Ovary (tissue), 10 donors: Measurements from ENCODE around the gene CROCC. TPM values are rescaled to one million over a fixed set of nuclear protein-coding genes. Genes with fewer than 3 reads are reported as not detected.
A peak's percentile ranks its signal among the peaks of the same experiment; 100 is the strongest.
"Not testable (repeated sequence)": the region's sequence is repeated elsewhere in the genome, so short reads cannot be mapped to it uniquely, and the experiment has no call there.

Experiments used
- DNase-seq, 5 donors: peaks; one replicate each; pipeline ENCODE4 v3.0.0-alpha.2; 2019 to 2020
- H3K27ac ChIP-seq, 2 donors: fragments of 200-600 bp; one replicate each; pipeline versions ENCODE4 v1.5.1 to v1.8.0; 2019 to 2022
- H3K27me3 ChIP-seq: fragments of 200-600 bp; one replicate; pipeline ENCODE4 v1.8.0; 2022
- H3K36me3 ChIP-seq: fragments of 200-600 bp; sonication (generic); one replicate; pipeline ENCODE4 v1.5.1; 2019
- H3K4me1 ChIP-seq: one replicate; pipeline ENCODE4 v1.8.1; 2013; ENCODE audit warnings: mild to moderate bottlenecking, moderate library complexity; ENCODE audit not compliant: insufficient read depth
- H3K4me3 ChIP-seq: fragments of 200-600 bp; sonication (generic); one replicate; pipeline ENCODE4 v1.5.1; 2017
- H3K9me3 ChIP-seq, 2 donors: fragments of 200-600 bp in 1 of 2; sonication (generic) in 1 of 2; one replicate each; pipeline versions ENCODE4 v1.5.1 to v1.8.1; 2013 to 2019; ENCODE audit warnings: mild to moderate bottlenecking in 1 of 2, moderate library complexity in 1 of 2
- EP300 ChIP-seq: sonication (generic); formaldehyde crosslinking; IDR thresholded peaks from one replicate; pipeline ENCODE4 v1.6.1; 2017; ENCODE audit warnings: antibody characterized with exemption
- POLR2A ChIP-seq: fragments of 450-650 bp; IDR thresholded peaks from one replicate; pipeline ENCODE4 v1.6.1; 2017; ENCODE audit warnings: antibody characterized with exemption, mild to moderate bottlenecking, moderate library complexity
- WGBS, 3 donors: extraction: QIAGEN DNeasy Blood & Tissue Kit in 1 of 3; methylation state at CpG; one replicate each; pipeline versions ENCODE4 v1.1.5 to v1.1.7; 2013 to 2017; 5-methylcytosine and 5-hydroxymethylcytosine counted together
- intact Hi-C, 4 donors: fragments of 100-400 bp; cut with DNase I; formaldehyde crosslinking; loops; one replicate each; pipeline versions ENCODE4 v1.11.0 to v1.15.1; 2022 to 2023
- long read RNA-seq, 3 donors: library from polyadenylated mRNA in 2 of 3; unstranded in 2 of 3; transcript quantifications; one replicate each; pipeline ENCODE4 v2.0.0 and lab custom pipeline, GENCODE V29; 2021 to 2026
- polyA plus RNA-seq, 2 donors: library from polyadenylated mRNA; stranded (reverse); fragments of 200-250 nt in 1 of 2; fragments of 350-450 nt in 1 of 2; fragmentation: Illumina TruSeq in 1 of 2; extraction: RNeasy Lipid Tissue Mini Kit (QIAGEN cat#74804) in 1 of 2; gene quantifications; one replicate each; pipeline ENCODE4 v1.2.3, GENCODE V29; 2013 to 2014
- total RNA-seq, 7 donors: library from RNA; depleted of rRNA in 2 of 7; stranded (reverse); fragments of >200 nt in 2 of 7; fragmentation: NEBNext Ultra II Directional in 3 of 7; extraction: Animal tissue kit (Norgen Biotek cat#: 25700) in 3 of 7; gene quantifications; one replicate each; pipeline versions ENCODE4 v1.1.0 to v1.2.4, GENCODE V29; 2016 to 2023
- TF ChIP-seq, protein P1 (sequence below), 3 donors: fragments of 450-650 bp in 2 of 3; fragments of 200-600 bp in 1 of 3; IDR thresholded peaks; one replicate each; pipeline versions ENCODE4 v1.5.1 to v1.8.0; 2016 to 2022; ENCODE audit warnings: antibody characterized with exemption in 3 of 3, mild to moderate bottlenecking in 1 of 3
- donor health status: DM: no; HTN: no; CAD: no; lungs with moderate emphysema.
- donor health status: DM: no; HTN: no; CAD: no.
- donor health status: Bipolar disorder and iron deficiency.
- donor health status: DM: yes; HTN: yes; CAD: no.
- donor health status: DM: no; HTN: no; CAD: no.
- donor health status: DM: yes; HTN: yes; CAD: no.

CROCC gene, protein sequence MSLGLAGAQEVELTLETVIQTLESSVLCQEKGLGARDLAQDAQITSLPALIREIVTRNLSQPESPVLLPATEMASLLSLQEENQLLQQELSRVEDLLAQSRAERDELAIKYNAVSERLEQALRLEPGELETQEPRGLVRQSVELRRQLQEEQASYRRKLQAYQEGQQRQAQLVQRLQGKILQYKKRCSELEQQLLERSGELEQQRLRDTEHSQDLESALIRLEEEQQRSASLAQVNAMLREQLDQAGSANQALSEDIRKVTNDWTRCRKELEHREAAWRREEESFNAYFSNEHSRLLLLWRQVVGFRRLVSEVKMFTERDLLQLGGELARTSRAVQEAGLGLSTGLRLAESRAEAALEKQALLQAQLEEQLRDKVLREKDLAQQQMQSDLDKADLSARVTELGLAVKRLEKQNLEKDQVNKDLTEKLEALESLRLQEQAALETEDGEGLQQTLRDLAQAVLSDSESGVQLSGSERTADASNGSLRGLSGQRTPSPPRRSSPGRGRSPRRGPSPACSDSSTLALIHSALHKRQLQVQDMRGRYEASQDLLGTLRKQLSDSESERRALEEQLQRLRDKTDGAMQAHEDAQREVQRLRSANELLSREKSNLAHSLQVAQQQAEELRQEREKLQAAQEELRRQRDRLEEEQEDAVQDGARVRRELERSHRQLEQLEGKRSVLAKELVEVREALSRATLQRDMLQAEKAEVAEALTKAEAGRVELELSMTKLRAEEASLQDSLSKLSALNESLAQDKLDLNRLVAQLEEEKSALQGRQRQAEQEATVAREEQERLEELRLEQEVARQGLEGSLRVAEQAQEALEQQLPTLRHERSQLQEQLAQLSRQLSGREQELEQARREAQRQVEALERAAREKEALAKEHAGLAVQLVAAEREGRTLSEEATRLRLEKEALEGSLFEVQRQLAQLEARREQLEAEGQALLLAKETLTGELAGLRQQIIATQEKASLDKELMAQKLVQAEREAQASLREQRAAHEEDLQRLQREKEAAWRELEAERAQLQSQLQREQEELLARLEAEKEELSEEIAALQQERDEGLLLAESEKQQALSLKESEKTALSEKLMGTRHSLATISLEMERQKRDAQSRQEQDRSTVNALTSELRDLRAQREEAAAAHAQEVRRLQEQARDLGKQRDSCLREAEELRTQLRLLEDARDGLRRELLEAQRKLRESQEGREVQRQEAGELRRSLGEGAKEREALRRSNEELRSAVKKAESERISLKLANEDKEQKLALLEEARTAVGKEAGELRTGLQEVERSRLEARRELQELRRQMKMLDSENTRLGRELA (N-terminal part only)
- total RNA-seq (10 to 100 TPM; 24.4 to 49.1 (median 33.6) TPM), polyA plus RNA-seq (10 to 100 TPM in 1 of 2 donors, 1 to 10 TPM in 1; 1.7 to 33.7 TPM)
- long read RNA-seq, donor 1, partial matches to known transcripts, result 18 of 27 reads
- long read RNA-seq, donor 1, other reads (novel, unspliced or antisense), result 9 of 27 reads
- long read RNA-seq, donor 2, partial matches to known transcripts, result 11 of 11 reads
- long read RNA-seq, donor 2, other reads (novel, unspliced or antisense), result 0 of 11 reads
- long read RNA-seq, donor 3, partial matches to known transcripts, result 57 of 99 reads
- long read RNA-seq, donor 3, other reads (novel, unspliced or antisense), result 42 of 99 reads

DNA sequence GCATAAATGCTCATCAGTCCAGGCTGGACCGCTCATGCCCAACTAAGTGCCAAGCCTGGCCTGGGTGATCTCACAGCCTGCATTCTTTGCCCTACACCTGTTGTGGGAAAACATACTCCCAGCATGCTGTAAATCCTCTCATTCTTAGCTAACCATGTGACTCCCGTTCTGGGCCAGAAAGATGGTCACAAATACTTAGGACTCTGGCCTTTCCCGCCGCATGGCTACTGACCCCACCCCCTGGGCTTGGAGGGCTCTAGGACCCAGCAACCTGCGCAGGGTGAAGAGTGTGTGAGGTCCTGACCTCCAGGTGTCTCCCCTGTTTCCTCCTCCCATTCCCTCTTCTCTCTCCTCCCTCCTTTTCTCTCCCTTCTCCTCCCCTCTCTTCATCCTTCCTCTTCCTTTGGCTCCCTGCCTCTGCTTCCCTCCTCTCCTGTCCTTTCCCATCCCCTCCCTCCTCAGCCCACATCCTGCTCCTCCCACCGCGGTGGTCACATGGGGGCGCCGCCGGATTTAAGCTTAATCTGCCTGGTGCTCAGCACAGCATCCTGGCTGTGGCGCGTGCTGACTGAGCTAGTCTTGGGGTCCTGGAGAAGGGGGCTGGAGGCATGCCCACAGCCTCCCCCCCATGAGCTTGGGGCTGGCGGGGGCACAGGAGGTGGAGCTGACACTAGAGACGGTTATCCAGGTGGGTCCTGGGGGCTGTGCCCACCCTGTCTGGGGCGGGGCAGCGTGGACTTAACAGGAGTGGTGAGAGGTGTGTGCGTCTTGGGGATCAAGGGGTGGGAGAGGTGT lies at the start of gene CROCC:
Gene CROCC (plus strand): TSS at position 541 of the 795 bp plus-strand sequence. CDS start 88 bp downstream, at position 629.
- Histone ChIP-seq H3K4me3 (no peak within 1 kb of the TSS), H3K9me3 (no peaks in the 10 kb centered on the region), H3K27ac (no peak within 1 kb of the TSS), H3K4me1 (no peaks in the 10 kb centered on the region), H3K36me3 (no peaks in the 10 kb centered on the region), H3K27me3 (no peaks in the 10 kb centered on the region)
- peak in 1 of 5 donors; percentile 71 for DNase-seq
- intact Hi-C loops, result no loop called here
- TF ChIP-seq POLR2A, result no peak
- TF ChIP-seq EP300, result no peak
- TF ChIP-seq, protein P1, sequence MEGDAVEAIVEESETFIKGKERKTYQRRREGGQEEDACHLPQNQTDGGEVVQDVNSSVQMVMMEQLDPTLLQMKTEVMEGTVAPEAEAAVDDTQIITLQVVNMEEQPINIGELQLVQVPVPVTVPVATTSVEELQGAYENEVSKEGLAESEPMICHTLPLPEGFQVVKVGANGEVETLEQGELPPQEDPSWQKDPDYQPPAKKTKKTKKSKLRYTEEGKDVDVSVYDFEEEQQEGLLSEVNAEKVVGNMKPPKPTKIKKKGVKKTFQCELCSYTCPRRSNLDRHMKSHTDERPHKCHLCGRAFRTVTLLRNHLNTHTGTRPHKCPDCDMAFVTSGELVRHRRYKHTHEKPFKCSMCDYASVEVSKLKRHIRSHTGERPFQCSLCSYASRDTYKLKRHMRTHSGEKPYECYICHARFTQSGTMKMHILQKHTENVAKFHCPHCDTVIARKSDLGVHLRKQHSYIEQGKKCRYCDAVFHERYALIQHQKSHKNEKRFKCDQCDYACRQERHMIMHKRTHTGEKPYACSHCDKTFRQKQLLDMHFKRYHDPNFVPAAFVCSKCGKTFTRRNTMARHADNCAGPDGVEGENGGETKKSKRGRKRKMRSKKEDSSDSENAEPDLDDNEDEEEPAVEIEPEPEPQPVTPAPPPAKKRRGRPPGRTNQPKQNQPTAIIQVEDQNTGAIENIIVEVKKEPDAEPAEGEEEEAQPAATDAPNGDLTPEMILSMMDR (IDR thresholded peaks at IDR 0.05), result no peak
- 12 to 22% (median 15%) methylated on average over 17 of the region's 17 CpGs for WGBS, 3 donors

DNA sequence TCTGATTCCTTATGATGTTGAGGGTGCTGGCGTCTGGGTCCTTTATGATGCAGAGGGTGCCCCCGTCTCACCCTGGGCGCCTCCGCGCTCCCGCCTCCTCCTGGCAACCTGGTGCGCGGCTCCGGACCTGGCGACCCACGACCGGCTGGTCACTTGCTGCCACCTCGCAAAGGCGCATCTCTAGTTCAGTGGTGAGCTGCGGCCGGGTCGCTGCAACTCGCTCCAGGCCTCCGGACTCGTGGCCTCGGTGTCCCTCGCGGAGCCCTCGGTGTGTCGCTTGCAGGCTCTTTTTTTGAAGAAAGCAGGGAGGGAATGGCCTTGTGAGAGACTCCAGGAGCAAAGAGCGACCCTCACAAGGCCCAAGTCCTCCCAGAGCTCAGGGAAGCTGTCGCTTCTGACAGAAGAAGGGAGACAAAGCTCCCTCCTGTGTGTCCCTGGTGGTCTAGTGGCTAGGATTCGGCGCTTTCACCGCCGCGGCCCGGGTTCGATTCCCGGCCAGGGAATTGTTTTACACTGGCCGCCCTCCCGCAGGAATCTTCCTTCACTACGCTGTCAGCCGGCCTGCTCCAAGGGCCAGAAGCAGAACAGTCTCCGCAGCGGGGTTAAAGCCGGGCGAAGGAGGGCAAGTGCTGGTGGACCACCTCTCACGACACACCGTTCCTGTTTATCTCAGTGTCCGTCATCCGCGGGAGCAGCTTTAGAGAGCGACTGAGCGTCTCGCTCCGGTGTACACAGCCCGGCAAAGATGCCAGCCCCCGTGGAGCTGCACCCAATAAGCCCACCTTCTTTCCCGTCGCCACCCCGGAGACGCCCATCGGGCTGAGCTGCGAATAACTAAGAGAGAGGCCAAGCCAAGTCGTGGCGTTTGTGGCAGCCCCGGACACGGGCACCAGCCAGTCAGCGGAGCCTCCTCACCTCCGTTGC lies 49.3 kb upstream of the CROCC start:
- H3K27me3 ChIP-seq, H3K9me3 ChIP-seq, H3K27ac ChIP-seq, intact Hi-C loops, H3K4me1 ChIP-seq, H3K36me3 ChIP-seq: not testable (repeated sequence)
- WGBS, 3 donors, result 40 to 44% (median 44%) methylated on average over 53 to 59 of the region's 66 CpGs
- peak in 4 of 5 donors; percentile 60 to 79 (median 69) for DNase-seq
- peak overlapping the region; percentile 33 for H3K4me3 ChIP-seq

DNA sequence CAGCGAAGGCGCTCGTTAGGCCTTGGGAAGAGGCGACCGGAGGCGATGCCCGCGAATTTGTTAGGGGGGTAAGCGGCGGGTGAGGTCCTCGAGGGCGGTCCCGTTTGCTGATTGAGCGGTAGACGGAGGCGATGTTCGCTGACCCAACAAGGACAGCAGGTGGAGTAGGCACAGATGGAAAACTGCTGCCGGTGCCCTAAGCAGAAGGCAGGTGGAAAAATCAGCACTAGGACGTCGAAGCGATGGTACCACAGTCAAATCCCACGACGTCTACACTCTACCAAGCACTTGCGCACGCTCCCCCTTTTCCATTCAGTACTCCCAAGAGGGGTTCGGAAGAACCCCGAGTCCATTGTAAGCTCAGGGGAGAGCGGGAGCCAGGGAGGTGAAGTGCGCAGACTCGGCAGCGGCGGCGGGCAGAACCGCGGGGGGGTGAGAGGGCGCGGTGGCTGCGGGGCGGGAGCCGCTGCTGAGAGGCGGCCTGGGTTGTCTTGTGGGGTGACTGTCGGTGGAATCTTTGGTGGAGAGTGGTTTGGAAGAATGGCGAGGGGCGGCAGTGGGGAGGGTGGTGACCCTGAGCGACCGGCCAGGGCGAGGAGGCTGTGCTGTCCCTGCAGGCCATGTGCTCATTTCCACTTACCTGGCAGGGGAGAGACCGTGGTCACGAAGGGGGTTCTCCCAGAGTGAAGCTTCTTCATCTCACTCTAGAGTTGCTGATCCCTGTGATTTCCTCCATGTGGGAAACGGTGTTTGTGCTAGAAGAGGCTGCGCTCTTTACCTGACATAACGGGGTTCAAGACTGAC lies 48.5 kb upstream of the CROCC start:
- H3K9me3 ChIP-seq, H3K27me3 ChIP-seq, H3K36me3 ChIP-seq, H3K27ac ChIP-seq, intact Hi-C loops, H3K4me1 ChIP-seq: not testable (repeated sequence)
- peak in 4 of 5 donors; percentile 61 to 79 (median 70) for DNase-seq
- 23 to 34% (median 28%) methylated on average over 40 to 44 of the region's 52 CpGs for WGBS, 3 donors
- peak overlapping the region; percentile 33 for H3K4me3 ChIP-seq

DNA sequence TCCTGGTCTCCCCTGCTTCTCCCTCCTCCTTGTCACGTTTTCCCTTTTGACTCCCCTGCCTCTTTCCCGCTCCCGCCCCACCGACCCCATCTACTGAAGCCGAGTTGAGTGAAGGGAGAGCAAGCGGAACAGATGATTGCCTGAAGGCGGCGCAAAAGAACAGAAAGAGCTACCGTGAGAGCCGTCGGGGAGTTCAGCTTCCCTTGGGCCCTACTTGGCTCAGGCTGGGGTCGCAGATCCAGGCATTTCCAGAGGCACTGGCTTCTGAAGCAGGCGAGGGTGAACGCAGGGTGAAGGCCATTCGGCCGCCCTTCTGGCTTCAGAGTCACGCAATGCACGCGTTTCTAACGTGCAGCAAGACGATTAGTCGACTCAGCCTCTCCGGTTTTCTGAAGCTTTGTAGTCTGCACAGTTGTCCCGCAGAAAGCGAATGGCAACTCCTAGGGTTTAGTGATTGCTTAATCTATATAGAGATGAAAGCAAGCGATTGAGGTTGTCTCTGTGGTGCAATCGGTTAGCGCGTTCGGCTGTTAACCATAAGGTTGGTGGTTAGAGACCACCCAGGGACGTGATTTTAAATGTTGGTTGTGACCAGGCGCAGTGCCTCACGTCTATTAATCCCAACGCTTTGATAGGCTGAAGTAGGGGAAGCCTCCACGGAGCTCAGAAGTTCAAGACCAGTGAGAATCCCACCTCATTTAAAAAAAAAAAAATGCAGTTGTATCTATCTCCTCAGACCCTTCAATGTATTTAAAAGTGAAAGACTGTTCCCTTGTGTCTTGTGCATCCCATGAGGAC lies 46.6 kb upstream of the CROCC start:
- DNase-seq, H3K27me3 ChIP-seq, intact Hi-C loops, H3K9me3 ChIP-seq, H3K27ac ChIP-seq, H3K4me1 ChIP-seq, H3K36me3 ChIP-seq, H3K4me3 ChIP-seq: not testable (repeated sequence)
- 25 to 34% (median 31%) methylated on average over 31 to 35 of the region's 35 CpGs for WGBS, 3 donors

DNA sequence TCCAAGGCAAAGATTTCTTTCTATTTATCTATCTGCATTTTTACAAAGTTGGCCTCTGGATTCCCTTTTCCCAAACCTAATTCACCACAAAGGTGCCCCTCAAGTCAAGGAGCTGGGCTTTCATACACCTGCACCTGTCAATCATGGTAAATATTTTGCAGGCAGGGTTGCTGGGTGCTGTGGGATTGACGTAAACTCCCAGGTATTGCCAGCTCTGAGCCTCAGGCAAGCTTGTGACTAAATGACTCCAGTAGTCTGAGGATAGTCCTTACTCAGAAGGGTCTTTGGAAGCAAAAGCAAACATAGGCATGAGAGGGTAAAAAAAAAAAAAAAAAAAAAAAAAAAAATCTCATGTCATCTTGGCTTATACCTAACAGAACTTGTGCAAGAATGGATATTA lies 40.0 kb upstream of the CROCC start:
- H3K36me3 ChIP-seq, H3K27me3 ChIP-seq, H3K4me1 ChIP-seq, H3K9me3 ChIP-seq, H3K4me3 ChIP-seq, intact Hi-C loops, DNase-seq, H3K27ac ChIP-seq: not testable (repeated sequence)
- WGBS, 3 donors, result 94 to 97% (median 97%) methylated on average over 1 of the region's 1 CpG
